ENCODE data around the gene CTDP1. TPM values are rescaled to one million over a fixed set of nuclear protein-coding genes. Genes with fewer than 3 reads are reported as not detected.
"Not testable (repeated sequence)": the region's sequence is repeated elsewhere in the genome, so short reads cannot be mapped to it uniquely, and the experiment has no call there.

CTDP1 gene
- total RNA-seq, 1 donor from 2014 or later, result 34.8 TPM

DNA sequence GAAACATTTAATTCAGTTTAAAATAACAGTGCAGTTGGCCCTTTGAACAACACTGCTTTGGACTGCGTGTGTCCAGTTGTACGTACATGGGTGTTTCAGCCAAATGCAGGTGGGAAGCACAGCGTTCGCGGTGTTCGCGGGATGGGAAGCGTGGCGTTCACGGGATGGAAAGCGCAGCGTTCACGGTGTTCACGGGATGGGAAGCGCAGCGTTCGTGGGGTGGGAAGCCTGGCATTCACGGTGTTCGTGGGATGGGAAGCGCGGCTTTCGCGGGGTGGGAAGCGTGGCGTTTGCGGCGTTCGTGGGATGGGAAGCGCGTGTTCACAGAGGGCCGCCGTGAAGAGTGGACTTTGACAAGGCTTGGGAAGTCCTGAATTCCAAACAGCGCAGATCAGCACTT, 47.6 kb downstream of the CTDP1 start:
- no peak overlapping the region for H3K4me3 Mint-ChIP-seq (ENCODE audit: unreplicated experiment)
- H3K9me3 Mint-ChIP-seq (ENCODE audit: unreplicated experiment), result peaks cover 26% of the 10 kb centered on the region
- DNase-seq, result no peak
- H3K36me3 Mint-ChIP-seq (ENCODE audit: unreplicated experiment), result peaks cover 68% of the 10 kb centered on the region
- TF ChIP-seq, protein P1, sequence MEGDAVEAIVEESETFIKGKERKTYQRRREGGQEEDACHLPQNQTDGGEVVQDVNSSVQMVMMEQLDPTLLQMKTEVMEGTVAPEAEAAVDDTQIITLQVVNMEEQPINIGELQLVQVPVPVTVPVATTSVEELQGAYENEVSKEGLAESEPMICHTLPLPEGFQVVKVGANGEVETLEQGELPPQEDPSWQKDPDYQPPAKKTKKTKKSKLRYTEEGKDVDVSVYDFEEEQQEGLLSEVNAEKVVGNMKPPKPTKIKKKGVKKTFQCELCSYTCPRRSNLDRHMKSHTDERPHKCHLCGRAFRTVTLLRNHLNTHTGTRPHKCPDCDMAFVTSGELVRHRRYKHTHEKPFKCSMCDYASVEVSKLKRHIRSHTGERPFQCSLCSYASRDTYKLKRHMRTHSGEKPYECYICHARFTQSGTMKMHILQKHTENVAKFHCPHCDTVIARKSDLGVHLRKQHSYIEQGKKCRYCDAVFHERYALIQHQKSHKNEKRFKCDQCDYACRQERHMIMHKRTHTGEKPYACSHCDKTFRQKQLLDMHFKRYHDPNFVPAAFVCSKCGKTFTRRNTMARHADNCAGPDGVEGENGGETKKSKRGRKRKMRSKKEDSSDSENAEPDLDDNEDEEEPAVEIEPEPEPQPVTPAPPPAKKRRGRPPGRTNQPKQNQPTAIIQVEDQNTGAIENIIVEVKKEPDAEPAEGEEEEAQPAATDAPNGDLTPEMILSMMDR (IDR thresholded peaks at IDR 0.05; ENCODE audit: partially characterized antibody, unreplicated experiment), result no peak
- no peaks in the 10 kb centered on the region for H3K4me1 Mint-ChIP-seq (ENCODE audit: low read depth, unreplicated experiment)
- H3K27ac Mint-ChIP-seq (ENCODE audit: unreplicated experiment), result no peak overlapping the region
- H3K27me3 Mint-ChIP-seq (ENCODE audit: unreplicated experiment), result peaks cover 11% of the 10 kb centered on the region

DNA sequence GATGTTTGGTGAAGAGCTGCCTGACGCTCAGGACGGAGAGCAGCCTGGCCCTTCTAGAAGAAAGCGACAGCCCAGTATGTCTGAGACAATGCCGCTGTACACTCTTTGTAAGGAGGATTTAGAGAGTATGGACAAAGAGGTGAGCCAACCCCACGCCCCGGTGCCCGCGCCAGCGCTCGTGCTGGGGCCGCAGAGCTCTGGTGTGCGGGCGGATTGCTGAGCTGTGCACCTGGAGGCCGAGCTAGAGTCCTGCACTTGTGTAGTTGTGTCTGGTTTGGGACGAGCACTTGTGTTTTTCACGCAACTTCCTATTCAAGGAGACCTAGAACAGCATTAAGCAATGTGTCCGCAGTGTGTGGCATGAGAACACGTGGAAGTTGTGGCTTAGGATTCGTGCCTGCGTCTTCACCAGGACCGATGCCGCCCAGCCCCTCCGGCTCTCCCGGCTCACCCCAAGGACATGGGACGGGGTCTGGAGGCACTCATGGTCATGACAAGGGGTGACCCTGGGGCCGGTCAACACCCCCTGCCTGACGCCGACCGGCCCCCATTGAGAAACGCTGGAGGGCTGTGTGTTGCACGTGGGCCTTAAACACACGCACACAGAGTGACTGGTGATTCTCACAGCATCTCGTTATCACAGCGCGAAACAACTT, 49.5 kb downstream of the CTDP1 start:
- H3K36me3 Mint-ChIP-seq (ENCODE audit: unreplicated experiment), result peaks cover 76% of the 10 kb centered on the region
- no peak overlapping the region for H3K27ac Mint-ChIP-seq (ENCODE audit: unreplicated experiment)
- H3K27me3 Mint-ChIP-seq (ENCODE audit: unreplicated experiment), result peaks cover 8% of the 10 kb centered on the region
- peaks cover 30% of the 10 kb centered on the region for H3K9me3 Mint-ChIP-seq (ENCODE audit: unreplicated experiment)
- TF ChIP-seq, protein P1 (IDR thresholded peaks at IDR 0.05; ENCODE audit: partially characterized antibody, unreplicated experiment), result no peak
- H3K4me1 Mint-ChIP-seq (ENCODE audit: low read depth, unreplicated experiment), result no peaks in the 10 kb centered on the region
- DNase-seq, result no peak
- no peak overlapping the region for H3K4me3 Mint-ChIP-seq (ENCODE audit: unreplicated experiment)

- Mint-ChIP-seq H3K4me1 (ENCODE audit: low read depth, unreplicated experiment) (no peaks in the 10 kb centered on the region), H3K36me3 (ENCODE audit: unreplicated experiment) (peaks cover 77% of the 10 kb centered on the region), H3K27me3 (ENCODE audit: unreplicated experiment) (peaks cover 8% of the 10 kb centered on the region), H3K4me3 (ENCODE audit: unreplicated experiment) (no peak overlapping the region), H3K9me3 (ENCODE audit: unreplicated experiment) (peaks cover 30% of the 10 kb centered on the region), H3K27ac (ENCODE audit: unreplicated experiment) (no peak overlapping the region)
- no peak for DNase-seq
- TF ChIP-seq, protein P1 (IDR thresholded peaks at IDR 0.05; ENCODE audit: partially characterized antibody, unreplicated experiment), result no peak
Observed at GRCh38 chr18:79729611-79730010, 50.0 kb downstream of the CTDP1 start.

DNA sequence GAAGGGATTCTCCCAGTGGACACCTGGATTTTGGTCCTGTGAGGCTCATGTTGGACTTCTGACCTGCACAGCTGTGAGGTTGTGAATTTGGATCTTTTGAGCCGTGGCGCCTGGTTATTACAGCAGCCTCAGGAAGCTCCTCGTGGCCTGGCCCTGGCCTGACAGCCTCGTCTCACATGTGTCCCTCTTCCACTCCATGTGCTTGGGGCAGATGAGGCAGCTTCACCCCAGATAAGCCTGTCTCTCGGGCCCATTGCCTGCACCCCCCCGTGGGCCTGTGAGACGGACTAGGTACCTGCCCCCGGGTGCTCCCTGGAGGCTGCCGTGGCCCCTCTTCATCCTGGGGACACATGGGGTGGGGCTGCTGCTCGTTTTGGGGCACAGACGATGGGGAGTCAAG, 51.2 kb downstream of the CTDP1 start:
- Mint-ChIP-seq H3K4me1 (ENCODE audit: low read depth, unreplicated experiment) (no peaks in the 10 kb centered on the region), H3K4me3 (ENCODE audit: unreplicated experiment) (no peak overlapping the region), H3K36me3 (ENCODE audit: unreplicated experiment) (peaks cover 66% of the 10 kb centered on the region), H3K27ac (ENCODE audit: unreplicated experiment) (no peak overlapping the region), H3K9me3 (ENCODE audit: unreplicated experiment) (peaks cover 24% of the 10 kb centered on the region), H3K27me3 (ENCODE audit: unreplicated experiment) (peaks cover 6% of the 10 kb centered on the region)
- DNase-seq, result no peak
- TF ChIP-seq, protein P1 (IDR thresholded peaks at IDR 0.05; ENCODE audit: partially characterized antibody, unreplicated experiment), result no peak

DNA sequence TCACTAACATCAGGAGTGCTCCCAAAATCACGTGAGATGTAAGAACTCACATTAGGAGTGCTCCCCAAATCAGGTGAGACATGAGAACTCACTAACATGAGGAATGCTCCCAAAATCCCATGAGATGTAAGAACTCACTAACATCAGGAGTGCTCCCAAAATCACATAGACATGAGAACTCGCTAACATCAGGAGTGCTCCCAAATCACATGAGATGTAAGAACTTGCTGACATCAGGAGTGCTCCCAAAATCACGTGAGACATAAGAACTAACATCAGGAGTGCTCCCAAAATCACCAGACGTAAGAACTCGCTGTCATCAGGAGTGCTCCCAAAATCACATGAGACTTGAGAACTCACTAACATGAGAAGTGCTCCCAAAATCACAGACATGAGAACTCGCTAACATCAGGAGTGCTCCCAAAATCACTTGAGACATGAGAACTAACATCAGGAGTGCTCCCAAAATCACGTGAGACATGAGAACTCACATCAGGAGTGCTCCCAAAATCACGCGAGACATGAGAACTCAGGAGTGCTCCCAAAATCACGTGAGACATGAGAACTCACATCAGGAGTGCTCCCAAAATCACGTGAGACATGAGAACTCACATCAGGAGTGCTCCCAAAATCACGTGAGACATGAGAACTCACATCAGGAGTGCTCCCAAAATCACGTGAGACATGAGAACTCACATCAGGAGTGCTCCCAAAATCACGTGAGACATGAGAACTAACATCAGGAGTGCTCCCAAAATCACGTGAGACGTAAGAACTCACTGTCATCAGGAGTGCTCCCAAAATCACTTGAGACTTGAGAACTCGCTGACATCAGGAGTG, 52.5 kb downstream of the CTDP1 start:
- not testable (repeated sequence) for H3K4me3 Mint-ChIP-seq (ENCODE audit: unreplicated experiment)

More for the DNA sequence above, 52.5 kb downstream of the CTDP1 start:
- not testable (repeated sequence) for H3K27me3 Mint-ChIP-seq (ENCODE audit: unreplicated experiment); H3K27ac Mint-ChIP-seq (ENCODE audit: unreplicated experiment); DNase-seq; H3K4me1 Mint-ChIP-seq (ENCODE audit: low read depth, unreplicated experiment)
- peaks cover 22% of the 10 kb centered on the region for H3K9me3 Mint-ChIP-seq (ENCODE audit: unreplicated experiment)
- H3K36me3 Mint-ChIP-seq (ENCODE audit: unreplicated experiment), result peaks cover 58% of the 10 kb centered on the region

Data from glutamatergic neuron (in vitro differentiated cells).